Stimulated activated CD4-positive, alpha-beta T cell treated with anti-CD3 and anti-CD28 coated beads, Interleukin-15, amount 100 ng/mL, for 1 hour (primary cell): ENCODE results near the gene PSKH1.
"Not testable (repeated sequence)": the region's sequence is repeated elsewhere in the genome, so short reads cannot be mapped to it uniquely, and the experiment has no call there.

Experiments used
- DNase-seq, 2 donors: peaks; one replicate each; pipeline ENCODE4 v3.0.0-alpha.2; 2020; ENCODE audit warnings: low read depth in 1 of 2, low spot score in 1 of 2

Gene PSKH1

DNA sequence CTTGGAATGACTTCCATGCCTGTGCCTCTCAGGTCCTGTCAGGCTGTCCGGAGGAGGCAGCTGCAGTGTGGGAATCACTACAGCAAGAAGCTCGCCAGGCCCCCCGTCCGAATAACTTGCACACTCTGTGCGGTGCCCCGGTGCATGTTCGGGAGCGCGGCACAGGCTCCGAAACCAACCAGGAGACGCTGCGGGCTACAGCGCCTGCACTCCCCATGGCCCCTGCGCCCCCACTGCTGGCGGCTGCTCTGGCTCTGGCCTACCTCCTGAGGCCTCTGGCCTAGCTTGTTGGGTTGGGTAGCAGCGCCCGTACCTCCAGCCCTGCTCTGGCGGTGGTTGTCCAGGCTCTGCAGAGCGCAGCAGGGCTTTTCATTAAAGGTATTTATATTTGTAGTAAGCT, 7.1 kb upstream of the PSKH1 start:
- no peak for DNase-seq

DNA sequence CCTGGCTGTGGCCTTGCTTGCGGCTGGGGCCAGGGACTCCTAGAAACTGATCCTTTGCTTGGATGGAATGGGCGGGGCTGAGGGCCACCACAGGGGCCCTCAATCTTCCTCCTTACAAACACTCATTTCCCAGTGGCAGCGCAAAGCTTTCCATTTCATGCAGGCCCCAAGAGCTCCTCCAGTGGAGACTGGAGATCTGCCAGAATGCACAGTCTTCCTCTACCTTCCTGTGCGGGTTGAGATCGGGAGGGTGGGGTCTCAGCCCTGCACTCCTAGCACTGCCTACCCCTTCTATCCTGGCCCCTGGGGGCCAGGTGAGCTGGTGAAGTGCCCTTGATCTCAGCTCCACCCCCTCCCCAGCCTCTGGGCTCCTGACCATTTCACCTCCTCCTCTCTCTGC, 6.7 kb upstream of the PSKH1 start:
- no peak for DNase-seq

GRCh38 chr16:67888331-67888730, 4.7 kb upstream of the PSKH1 start:
- no peak for DNase-seq

GRCh38 chr16:67892375-67892774, 679 bp upstream of the PSKH1 start:
- no peak for DNase-seq

GRCh38 chr16:67893743-67894399, 817 bp downstream of the PSKH1 start:
- no peak for DNase-seq

- no peak for DNase-seq
Observed at GRCh38 chr16:67897231-67897630, 4.2 kb downstream of the PSKH1 start.

GRCh38 chr16:67901734-67902133, 8.7 kb downstream of the PSKH1 start:
- DNase-seq, result no peak

- no peak for DNase-seq
Observed at GRCh38 chr16:67902831-67903230, 9.8 kb downstream of the PSKH1 start.

DNA sequence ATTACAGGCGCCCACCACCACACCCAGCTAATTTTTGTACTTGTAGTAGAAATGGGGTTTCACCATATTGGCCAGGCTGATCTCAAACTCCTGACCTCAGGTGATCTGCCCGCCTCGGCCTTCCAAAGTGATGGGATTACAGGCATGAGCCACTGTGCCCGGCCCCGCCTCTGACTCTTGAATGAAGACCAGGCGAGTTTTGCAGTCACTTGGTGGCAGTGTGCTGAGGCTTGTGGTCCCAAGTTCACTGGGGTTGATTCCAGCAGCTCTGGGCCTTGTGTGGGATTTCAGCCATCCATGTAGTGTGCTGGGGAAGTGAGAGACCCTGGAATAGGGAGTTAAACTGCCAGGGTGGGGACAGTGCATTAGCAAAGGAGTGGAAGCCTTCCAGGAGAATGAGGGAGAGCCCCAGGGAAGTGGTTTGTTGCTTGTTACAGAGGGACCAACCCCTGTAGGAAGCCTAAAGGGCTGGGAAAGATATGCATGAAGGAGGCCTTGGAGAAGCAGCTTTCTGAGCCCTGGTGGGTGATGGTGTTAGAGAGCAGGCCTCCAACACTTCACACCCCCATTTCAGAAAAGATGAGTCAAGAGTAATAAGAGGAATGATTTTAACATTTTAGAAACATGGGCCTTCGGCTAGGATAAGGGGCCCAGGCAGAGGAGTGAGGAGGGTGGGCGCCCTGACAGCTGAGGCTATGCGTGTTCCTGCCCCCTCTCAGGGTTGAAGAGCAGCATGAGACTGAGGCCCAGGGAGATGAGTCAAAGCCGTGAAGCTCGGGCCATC, 14.5 kb downstream of the PSKH1 start:
- no peak for DNase-seq

- DNase-seq, result no peak
Observed at GRCh38 chr16:67909056-67909742, 16.1 kb downstream of the PSKH1 start.

DNA sequence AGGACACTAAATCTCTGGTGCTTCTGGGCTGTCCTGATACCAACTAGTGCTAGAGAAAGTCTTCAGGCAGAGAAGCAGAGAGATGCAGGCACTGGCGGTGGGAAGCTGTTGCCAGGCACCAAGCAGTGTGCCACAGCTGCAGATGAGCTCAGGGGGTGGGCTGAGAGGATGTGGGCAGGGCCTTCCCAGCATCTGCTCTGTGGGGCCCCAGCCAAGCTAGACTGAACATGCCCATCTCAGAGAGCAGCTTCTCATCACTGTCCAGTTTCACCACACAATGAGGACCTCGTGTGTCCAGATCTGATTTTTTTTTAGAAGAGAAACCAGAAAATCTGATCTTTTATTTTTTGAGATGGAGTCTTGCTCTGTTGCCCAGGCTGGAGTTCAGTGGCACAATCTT, 17.1 kb downstream of the PSKH1 start:
- no peak for DNase-seq

- no peak for DNase-seq
Observed at GRCh38 chr16:67914758-67915495, 21.9 kb downstream of the PSKH1 start.

GRCh38 chr16:67915496-67915769, 22.4 kb downstream of the PSKH1 start:
- DNase-seq, result not testable (repeated sequence)

DNA sequence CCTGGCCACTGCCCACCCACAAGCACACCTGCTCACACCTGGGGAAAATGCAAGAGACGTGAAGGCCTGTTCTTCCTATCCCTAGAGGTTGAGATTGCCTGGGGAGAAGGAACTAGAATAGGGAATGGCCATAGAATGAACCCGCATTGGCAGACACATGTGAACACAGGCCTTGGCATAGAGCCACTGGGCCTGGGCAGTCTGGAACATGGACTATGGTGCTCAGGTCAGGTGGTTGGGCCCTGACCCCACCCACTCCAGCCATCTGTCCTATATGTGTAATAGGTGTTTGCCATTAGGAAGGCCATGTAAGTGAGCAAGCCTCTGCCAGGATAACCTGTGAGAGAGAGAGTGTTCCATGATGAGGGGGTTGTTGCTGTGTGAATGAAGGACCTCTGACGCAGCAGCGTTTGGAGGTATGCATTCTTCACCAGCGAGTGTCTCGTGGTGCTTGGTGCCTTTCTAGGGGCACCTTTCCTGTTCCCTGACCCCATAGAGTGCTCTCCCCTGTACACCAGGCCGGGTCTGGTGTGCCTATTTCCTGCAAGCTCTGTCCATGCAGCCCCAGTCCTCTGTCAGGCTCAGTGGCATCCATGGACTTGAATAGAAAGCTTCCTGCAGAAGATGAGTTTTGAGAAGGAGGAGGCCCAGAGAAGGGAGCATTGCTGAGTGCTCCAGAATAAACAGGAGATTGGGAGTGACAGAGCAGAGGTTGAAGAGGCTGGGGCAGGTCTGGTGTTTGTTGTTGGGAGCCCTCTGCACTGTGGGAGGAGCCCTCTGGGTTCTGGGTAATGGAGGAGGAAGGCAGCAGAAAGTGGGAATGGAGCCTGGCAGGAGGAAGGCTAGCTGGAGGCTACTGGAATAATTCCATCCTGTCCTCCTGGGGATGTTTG, 23.0 kb downstream of the PSKH1 start:
- no peak for DNase-seq

DNA sequence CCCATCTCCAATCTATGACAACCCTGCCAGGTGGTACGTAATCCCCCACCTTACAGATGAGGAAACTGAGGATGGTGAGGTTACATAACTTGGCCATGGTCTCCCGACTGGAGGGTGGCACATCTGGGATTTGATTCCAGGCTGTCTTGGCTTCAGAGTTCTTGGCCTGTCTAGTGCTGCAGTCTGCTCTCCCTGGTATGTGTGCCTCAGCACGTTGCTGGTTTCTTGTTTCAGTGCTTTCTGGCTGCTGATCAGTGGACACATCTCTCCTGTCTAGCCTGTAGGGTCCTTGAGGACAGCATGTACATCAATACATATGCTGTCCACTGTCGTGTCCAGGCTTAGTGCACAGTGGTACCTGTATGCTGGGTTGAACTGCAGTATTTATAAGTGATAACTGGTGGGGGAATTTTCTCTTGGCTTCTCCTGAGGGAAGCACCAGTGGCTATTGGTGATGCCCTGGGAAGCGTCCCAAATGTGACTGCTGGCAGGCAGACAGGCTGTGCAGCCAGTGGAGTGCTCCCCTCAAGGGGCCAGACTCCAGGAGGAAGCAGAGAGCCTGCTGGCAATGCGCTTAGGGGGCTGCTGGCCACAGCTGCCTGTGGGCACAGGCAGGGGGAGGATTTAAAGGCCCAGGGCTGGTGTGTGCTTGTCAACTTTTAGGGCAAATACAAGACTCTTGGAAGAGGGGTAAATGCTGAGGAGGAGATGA, 24.2 kb downstream of the PSKH1 start:
- no peak for DNase-seq

GRCh38 chr16:67917852-67918236, 24.8 kb downstream of the PSKH1 start:
- no peak for DNase-seq

DNA sequence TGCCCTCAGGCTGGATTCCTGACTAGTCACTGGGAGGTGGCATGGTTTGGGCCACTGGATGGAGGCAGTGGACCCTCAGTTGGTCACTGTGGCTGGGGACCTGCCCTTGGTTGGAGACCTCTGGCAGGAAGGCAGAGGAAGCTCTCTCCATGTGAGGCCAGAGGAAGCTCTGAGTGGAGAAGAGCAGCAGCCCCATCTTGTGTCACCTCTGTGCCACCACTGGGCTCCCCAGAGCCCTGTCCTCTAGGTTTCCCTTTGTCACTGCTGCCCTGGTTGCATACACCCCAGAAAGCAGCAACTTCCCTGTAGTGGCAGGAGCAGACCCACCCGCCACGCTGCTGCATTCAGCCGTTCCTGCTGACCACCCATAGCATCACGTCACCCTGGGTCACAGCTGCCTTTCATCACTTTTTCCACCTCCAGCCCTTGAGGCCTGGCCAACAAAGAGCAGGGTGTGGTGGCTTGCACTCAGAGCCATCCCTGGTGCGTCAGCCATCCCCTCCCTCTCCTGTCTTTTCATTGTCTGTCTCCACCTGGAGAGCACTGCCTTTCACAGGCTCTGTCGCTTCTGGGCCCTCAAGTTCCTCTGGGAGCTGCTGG, 26.7 kb downstream of the PSKH1 start:
- DNase-seq, result no peak

DNA sequence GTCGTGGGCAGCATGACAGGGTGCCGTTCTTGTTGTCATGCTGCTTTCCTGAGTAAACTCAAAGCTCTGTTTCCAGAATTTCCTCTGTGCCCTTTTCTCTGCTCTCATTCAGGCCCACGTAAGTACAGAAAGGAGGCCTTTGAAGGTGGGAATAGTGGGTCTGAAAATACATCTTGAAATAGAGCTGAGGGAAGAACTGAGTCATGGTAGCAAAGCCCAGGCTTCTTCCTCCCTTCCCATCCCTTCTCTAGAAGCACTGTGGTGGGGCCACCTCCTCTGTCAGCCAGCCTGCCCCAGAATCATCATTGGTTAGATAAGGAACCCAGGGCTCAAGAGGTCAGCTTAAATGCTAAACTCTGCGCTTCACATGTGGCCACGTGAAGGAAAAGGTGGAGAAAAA, 29.2 kb downstream of the PSKH1 start:
- DNase-seq, result no peak

- no peak for DNase-seq
Observed at GRCh38 chr16:67922740-67923139, 29.7 kb downstream of the PSKH1 start.
